Neural progenitor cell (in vitro differentiated cells): ENCODE measurements around the gene PRDM16.

Experiments
- EZH2 ChIP-seq: fragments of 200-600 bp; sonication (generic); IDR thresholded peaks from 2 replicates; pipeline ENCODE4 v1.6.1; 2017; ENCODE audit warnings: antibody characterized with exemption, mild to moderate bottlenecking, moderate library complexity
- TF ChIP-seq, protein P1 (sequence below): fragments of 200-600 bp; sonication (generic); IDR thresholded peaks from 2 replicates; pipeline ENCODE4 v1.5.1; 2017; ENCODE audit warnings: antibody characterized with exemption, mild to moderate bottlenecking

DNA sequence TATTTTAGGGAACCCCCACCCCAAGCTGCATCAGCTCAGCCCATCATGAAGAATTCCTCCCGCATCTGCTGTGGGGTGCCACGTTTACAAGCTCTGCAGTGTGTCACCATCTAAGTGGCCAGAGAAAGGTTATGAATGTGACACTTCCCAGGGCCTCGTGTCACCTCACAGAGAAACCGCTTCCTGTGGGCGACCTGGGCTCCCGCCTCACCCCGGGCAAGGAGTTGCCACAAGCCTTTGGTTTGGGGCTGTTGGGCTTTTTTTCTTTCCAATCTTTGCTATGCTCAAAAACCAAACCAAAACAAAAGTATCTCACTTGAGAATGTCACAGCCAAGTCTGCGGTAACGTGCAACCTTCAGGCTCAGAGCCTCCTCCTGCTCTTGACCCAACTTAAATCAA, 303.3 kb downstream of the PRDM16 start:
- TF ChIP-seq, protein P1, sequence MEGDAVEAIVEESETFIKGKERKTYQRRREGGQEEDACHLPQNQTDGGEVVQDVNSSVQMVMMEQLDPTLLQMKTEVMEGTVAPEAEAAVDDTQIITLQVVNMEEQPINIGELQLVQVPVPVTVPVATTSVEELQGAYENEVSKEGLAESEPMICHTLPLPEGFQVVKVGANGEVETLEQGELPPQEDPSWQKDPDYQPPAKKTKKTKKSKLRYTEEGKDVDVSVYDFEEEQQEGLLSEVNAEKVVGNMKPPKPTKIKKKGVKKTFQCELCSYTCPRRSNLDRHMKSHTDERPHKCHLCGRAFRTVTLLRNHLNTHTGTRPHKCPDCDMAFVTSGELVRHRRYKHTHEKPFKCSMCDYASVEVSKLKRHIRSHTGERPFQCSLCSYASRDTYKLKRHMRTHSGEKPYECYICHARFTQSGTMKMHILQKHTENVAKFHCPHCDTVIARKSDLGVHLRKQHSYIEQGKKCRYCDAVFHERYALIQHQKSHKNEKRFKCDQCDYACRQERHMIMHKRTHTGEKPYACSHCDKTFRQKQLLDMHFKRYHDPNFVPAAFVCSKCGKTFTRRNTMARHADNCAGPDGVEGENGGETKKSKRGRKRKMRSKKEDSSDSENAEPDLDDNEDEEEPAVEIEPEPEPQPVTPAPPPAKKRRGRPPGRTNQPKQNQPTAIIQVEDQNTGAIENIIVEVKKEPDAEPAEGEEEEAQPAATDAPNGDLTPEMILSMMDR = no peak
- TF ChIP-seq EZH2 = no peak
